Activated CD4-positive, alpha-beta T cell treated with anti-CD3 and anti-CD28 coated beads for 4 hours (primary cell): Measurements from ENCODE around the gene TICAM1.
A peak's percentile ranks its signal among the peaks of the same experiment; 100 is the strongest.
"Not testable (repeated sequence)": the region's sequence is repeated elsewhere in the genome, so short reads cannot be mapped to it uniquely, and the experiment has no call there.

Experiments used
- DNase-seq, 2 donors: peaks; one replicate each; pipeline ENCODE4 v3.0.0-alpha.2; 2020

Gene TICAM1

GRCh38 chr19:4831304-4831978 lies at the start of gene TICAM1:
Gene TICAM1, minus strand, starts transcription at chr19:4831712. Its CDS starts 13,335 bp downstream, at chr19:4818377.
- DNase-seq: peak; percentile 85

GRCh38 chr19:4879041-4879440 lies 47.5 kb upstream of the TICAM1 start:
- DNase-seq: no peak

GRCh38 chr19:4878491-4878968 lies 47.0 kb upstream of the TICAM1 start:
- no peak for DNase-seq

GRCh38 chr19:4877753-4878490 lies 46.4 kb upstream of the TICAM1 start:
- DNase-seq: no peak

- DNase-seq: no peak
These were observed 42.4 kb upstream of the TICAM1 start for GRCh38 chr19:4873930-4874329.

GRCh38 chr19:4871711-4872110 lies 40.2 kb upstream of the TICAM1 start:
- DNase-seq: no peak

- DNase-seq: no peak
These were observed 38.7 kb upstream of the TICAM1 start for GRCh38 chr19:4870025-4870700.

GRCh38 chr19:4868286-4868834 lies 36.8 kb upstream of the TICAM1 start:
- DNase-seq: no peak

- peak; percentile 90 to 92 for DNase-seq
These were observed 36.2 kb upstream of the TICAM1 start, which contains the start of gene PLIN3 for GRCh38 chr19:4867534-4868285. Gene PLIN3, minus strand, starts transcription at chr19:4867667. Its CDS starts 6,273 bp downstream, at chr19:4861394.

- DNase-seq: peak; percentile 50 to 64
These were observed 35.3 kb upstream of the TICAM1 start for GRCh38 chr19:4866595-4867424.

- no peak for DNase-seq
These were observed 29.6 kb upstream of the TICAM1 start for GRCh38 chr19:4861147-4861546.

GRCh38 chr19:4859697-4860096 lies 28.2 kb upstream of the TICAM1 start:
- no peak for DNase-seq

GRCh38 chr19:4856468-4856867 lies 25.0 kb upstream of the TICAM1 start:
- DNase-seq: not testable (repeated sequence)

GRCh38 chr19:4853506-4853905 lies 22.0 kb upstream of the TICAM1 start:
- DNase-seq: not testable (repeated sequence)

GRCh38 chr19:4852484-4852883 lies 21.0 kb upstream of the TICAM1 start:
- DNase-seq: no peak

GRCh38 chr19:4851551-4852290 lies 20.2 kb upstream of the TICAM1 start:
- DNase-seq: peak; percentile 73 to 83

- DNase-seq: no peak
These were observed 17.5 kb upstream of the TICAM1 start for GRCh38 chr19:4849019-4849418.

GRCh38 chr19:4847190-4847973 lies 15.9 kb upstream of the TICAM1 start:
- no peak for DNase-seq

GRCh38 chr19:4845975-4846374 lies 14.5 kb upstream of the TICAM1 start:
- not testable (repeated sequence) for DNase-seq
